Measurements from ENCODE around the gene PTPRD.

Gene PTPRD

DNA sequence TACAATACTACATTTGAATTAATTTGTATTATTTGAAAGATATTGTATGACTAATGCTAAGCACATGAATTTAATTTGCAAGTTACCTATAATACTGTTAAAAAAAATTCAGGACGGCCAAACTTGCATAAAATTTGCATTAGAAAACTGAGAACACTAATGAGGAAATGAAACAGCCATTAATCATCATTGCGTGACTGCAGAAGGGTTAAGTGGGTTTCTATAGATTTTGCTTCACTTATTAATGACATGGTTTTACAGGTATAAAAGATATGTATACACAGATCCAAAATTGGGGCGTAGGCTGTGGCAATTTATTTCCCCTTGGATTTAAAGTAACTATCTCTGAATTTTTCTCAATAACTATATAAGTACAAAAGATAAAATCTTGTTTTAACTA, 882.6 kb downstream of the PTPRD start (continued):
- TF ChIP-seq ZNF280D (tag by site-specific recombination; IDR thresholded peaks at IDR 0.05) (no peak), ZBTB8A (tag by site-specific recombination; IDR thresholded peaks at IDR 0.05) (no peak), ZNF48 (tag by site-specific recombination; IDR thresholded peaks at IDR 0.05) (no peak), ELK4 (IDR thresholded peaks at IDR 0.05; ENCODE audit: borderline replicate concordance, low read depth, low read length) (no peak), ZNF211 (tag by site-specific recombination; IDR thresholded peaks at IDR 0.05; ENCODE audit: low read depth) (no peak), ZNF560 (tag by site-specific recombination; IDR thresholded peaks at IDR 0.05; ENCODE audit: borderline replicate concordance) (no peak)
- TF ChIP-seq, protein P1, sequence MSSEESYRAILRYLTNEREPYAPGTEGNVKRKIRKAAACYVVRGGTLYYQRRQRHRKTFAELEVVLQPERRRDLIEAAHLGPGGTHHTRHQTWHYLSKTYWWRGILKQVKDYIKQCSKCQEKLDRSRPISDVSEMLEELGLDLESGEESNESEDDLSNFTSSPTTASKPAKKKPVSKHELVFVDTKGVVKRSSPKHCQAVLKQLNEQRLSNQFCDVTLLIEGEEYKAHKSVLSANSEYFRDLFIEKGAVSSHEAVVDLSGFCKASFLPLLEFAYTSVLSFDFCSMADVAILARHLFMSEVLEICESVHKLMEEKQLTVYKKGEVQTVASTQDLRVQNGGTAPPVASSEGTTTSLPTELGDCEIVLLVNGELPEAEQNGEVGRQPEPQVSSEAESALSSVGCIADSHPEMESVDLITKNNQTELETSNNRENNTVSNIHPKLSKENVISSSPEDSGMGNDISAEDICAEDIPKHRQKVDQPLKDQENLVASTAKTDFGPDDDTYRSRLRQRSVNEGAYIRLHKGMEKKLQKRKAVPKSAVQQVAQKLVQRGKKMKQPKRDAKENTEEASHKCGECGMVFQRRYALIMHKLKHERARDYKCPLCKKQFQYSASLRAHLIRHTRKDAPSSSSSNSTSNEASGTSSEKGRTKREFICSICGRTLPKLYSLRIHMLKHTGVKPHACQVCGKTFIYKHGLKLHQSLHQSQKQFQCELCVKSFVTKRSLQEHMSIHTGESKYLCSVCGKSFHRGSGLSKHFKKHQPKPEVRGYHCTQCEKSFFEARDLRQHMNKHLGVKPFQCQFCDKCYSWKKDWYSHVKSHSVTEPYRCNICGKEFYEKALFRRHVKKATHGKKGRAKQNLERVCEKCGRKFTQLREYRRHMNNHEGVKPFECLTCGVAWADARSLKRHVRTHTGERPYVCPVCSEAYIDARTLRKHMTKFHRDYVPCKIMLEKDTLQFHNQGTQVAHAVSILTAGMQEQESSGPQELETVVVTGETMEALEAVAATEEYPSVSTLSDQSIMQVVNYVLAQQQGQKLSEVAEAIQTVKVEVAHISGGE (tag by site-specific recombination; conservative IDR thresholded peaks at IDR 0.05; ENCODE audit: low read depth), result no peak

DNA sequence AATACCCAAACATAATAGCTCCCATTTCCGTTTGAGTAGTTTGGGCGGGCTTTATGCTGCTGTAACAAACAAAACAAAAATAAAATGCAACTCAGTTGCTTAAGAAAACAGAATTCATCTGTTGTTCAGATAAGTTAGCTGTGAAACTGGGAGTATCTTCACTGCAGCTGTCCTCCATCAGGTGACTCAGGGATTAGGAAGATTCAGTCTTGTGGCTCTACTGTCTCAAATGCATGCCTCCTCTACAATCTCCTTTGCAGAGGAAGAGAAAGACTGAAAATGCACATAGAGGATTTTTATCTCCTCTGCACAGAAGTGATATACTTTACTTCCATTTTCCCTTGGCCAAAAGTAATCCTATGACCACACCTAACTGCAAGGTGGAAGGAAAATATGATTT, 883.7 kb downstream of the PTPRD start:
- Histone ChIP-seq H3K27ac (ENCODE audit: extremely low read depth, low read depth, low read length) (no peak overlapping the region), H3K4me3 (ENCODE audit: low read depth, low read length) (no peak overlapping the region), H3K4me1 (ENCODE audit: control insufficient read depth, insufficient read depth, low read length) (no peaks in the 10 kb centered on the region), H3K9me3 (ENCODE audit: control insufficient read depth, insufficient read depth, low read depth, low read length) (no peaks in the 10 kb centered on the region), H3K36me3 (ENCODE audit: control insufficient read depth in 2 of 2, insufficient read depth in 1 of 2, low read length in 2 of 2) (no peaks in the 10 kb centered on the region)
- no peak for TF ChIP-seq GLI4 (tag by site-specific recombination; IDR thresholded peaks at IDR 0.05)
- TF ChIP-seq, protein P2, sequence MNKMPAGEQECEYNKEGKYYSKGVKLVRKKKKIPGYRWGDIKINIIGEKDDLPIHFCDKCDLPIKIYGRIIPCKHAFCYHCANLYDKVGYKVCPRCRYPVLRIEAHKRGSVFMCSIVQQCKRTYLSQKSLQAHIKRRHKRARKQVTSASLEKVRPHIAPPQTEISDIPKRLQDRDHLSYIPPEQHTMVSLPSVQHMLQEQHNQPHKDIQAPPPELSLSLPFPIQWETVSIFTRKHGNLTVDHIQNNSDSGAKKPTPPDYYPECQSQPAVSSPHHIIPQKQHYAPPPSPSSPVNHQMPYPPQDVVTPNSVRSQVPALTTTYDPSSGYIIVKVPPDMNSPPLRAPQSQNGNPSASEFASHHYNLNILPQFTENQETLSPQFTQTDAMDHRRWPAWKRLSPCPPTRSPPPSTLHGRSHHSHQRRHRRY (tag by site-specific recombination; IDR thresholded peaks at IDR 0.05), result no peak
- no peak for TF ChIP-seq KLF1 (tag by site-specific recombination; IDR thresholded peaks at IDR 0.05)
- no peak for TF ChIP-seq BCL11A (tag by site-specific recombination; IDR thresholded peaks at IDR 0.05; ENCODE audit: low read depth)
- no peak for TF ChIP-seq ZNF785 (tag by site-specific recombination; IDR thresholded peaks at IDR 0.05)
- TF ChIP-seq, protein P3, sequence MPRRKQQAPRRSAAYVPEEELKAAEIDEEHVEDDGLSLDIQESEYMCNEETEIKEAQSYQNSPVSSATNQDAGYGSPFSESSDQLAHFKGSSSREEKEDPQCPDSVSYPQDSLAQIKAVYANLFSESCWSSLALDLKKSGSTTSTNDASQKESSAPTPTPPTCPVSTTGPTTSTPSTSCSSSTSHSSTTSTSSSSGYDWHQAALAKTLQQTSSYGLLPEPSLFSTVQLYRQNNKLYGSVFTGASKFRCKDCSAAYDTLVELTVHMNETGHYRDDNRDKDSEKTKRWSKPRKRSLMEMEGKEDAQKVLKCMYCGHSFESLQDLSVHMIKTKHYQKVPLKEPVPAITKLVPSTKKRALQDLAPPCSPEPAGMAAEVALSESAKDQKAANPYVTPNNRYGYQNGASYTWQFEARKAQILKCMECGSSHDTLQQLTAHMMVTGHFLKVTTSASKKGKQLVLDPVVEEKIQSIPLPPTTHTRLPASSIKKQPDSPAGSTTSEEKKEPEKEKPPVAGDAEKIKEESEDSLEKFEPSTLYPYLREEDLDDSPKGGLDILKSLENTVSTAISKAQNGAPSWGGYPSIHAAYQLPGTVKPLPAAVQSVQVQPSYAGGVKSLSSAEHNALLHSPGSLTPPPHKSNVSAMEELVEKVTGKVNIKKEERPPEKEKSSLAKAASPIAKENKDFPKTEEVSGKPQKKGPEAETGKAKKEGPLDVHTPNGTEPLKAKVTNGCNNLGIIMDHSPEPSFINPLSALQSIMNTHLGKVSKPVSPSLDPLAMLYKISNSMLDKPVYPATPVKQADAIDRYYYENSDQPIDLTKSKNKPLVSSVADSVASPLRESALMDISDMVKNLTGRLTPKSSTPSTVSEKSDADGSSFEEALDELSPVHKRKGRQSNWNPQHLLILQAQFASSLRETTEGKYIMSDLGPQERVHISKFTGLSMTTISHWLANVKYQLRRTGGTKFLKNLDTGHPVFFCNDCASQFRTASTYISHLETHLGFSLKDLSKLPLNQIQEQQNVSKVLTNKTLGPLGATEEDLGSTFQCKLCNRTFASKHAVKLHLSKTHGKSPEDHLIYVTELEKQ (tag by site-specific recombination; IDR thresholded peaks at IDR 0.05; ENCODE audit: borderline replicate concordance), result no peak
- POLR2A ChIA-PET, result no interaction called here
- CTCF ChIA-PET, result no interaction called here
